ENCODE data around the gene SOHLH1.
A peak's percentile ranks its signal among the peaks of the same experiment; 100 is the strongest.

The SOHLH1 gene

DNA sequence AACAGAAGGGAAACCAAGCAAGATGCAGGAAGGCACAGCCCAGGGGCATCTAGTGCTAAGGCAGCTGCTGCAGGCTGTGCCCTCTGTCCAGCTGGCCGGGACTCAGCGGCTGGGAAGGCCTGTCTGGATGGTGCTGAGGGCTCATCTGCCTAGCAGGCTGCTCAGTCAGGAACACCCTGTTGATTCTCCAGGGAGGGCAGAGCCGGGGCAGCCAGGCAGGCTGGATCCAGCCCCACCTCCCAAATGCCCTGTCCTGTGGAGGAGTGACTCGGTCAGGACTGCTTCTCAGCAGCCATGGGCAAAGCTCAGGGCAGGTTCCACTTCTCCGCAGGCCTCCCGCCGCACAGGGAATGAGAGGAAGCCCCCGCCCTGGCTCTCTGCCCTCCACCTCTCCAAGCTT, 44.0 kb downstream of the SOHLH1 start (continued):
- TF ChIP-seq ZNF596 (tag by site-specific recombination; IDR thresholded peaks at IDR 0.05), result no peak
- TF ChIP-seq ZNF366 (tag by site-specific recombination; conservative IDR thresholded peaks at IDR 0.05), result no peak
- no peak for TF ChIP-seq ZNF202 (tag by site-specific recombination; IDR thresholded peaks at IDR 0.05; ENCODE audit: borderline replicate concordance)
- no peak for TF ChIP-seq SALL2 (tag by site-specific recombination; IDR thresholded peaks at IDR 0.05; ENCODE audit: borderline replicate concordance)
- no peak for TF ChIP-seq ZNF391 (tag by site-specific recombination; IDR thresholded peaks at IDR 0.05; ENCODE audit: borderline replicate concordance, low read depth)
- no peak for TF ChIP-seq ZFP69B (tag by site-specific recombination; IDR thresholded peaks at IDR 0.05)
- no peak for TF ChIP-seq ZNF169 (tag by site-specific recombination; IDR thresholded peaks at IDR 0.05)
- no peak for TF ChIP-seq ZNF248 (tag by site-specific recombination; IDR thresholded peaks at IDR 0.05)
- TF ChIP-seq, protein P1, sequence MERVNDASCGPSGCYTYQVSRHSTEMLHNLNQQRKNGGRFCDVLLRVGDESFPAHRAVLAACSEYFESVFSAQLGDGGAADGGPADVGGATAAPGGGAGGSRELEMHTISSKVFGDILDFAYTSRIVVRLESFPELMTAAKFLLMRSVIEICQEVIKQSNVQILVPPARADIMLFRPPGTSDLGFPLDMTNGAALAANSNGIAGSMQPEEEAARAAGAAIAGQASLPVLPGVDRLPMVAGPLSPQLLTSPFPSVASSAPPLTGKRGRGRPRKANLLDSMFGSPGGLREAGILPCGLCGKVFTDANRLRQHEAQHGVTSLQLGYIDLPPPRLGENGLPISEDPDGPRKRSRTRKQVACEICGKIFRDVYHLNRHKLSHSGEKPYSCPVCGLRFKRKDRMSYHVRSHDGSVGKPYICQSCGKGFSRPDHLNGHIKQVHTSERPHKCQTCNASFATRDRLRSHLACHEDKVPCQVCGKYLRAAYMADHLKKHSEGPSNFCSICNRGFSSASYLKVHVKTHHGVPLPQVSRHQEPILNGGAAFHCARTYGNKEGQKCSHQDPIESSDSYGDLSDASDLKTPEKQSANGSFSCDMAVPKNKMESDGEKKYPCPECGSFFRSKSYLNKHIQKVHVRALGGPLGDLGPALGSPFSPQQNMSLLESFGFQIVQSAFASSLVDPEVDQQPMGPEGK (tag by site-specific recombination; IDR thresholded peaks at IDR 0.05), result no peak
- TF ChIP-seq OVOL3 (tag by site-specific recombination; IDR thresholded peaks at IDR 0.05), result no peak
- no peak for TF ChIP-seq ZSCAN30 (tag by site-specific recombination; IDR thresholded peaks at IDR 0.05)
- no peak for TF ChIP-seq ZNF654 (tag by site-specific recombination; IDR thresholded peaks at IDR 0.05; ENCODE audit: low read depth)
- TF ChIP-seq, protein P2, sequence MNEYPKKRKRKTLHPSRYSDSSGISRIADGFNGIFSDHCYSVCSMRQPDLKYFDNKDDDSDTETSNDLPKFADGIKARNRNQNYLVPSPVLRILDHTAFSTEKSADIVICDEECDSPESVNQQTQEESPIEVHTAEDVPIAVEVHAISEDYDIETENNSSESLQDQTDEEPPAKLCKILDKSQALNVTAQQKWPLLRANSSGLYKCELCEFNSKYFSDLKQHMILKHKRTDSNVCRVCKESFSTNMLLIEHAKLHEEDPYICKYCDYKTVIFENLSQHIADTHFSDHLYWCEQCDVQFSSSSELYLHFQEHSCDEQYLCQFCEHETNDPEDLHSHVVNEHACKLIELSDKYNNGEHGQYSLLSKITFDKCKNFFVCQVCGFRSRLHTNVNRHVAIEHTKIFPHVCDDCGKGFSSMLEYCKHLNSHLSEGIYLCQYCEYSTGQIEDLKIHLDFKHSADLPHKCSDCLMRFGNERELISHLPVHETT (tag by site-specific recombination; IDR thresholded peaks at IDR 0.05), result no peak
- TF ChIP-seq, protein P3, sequence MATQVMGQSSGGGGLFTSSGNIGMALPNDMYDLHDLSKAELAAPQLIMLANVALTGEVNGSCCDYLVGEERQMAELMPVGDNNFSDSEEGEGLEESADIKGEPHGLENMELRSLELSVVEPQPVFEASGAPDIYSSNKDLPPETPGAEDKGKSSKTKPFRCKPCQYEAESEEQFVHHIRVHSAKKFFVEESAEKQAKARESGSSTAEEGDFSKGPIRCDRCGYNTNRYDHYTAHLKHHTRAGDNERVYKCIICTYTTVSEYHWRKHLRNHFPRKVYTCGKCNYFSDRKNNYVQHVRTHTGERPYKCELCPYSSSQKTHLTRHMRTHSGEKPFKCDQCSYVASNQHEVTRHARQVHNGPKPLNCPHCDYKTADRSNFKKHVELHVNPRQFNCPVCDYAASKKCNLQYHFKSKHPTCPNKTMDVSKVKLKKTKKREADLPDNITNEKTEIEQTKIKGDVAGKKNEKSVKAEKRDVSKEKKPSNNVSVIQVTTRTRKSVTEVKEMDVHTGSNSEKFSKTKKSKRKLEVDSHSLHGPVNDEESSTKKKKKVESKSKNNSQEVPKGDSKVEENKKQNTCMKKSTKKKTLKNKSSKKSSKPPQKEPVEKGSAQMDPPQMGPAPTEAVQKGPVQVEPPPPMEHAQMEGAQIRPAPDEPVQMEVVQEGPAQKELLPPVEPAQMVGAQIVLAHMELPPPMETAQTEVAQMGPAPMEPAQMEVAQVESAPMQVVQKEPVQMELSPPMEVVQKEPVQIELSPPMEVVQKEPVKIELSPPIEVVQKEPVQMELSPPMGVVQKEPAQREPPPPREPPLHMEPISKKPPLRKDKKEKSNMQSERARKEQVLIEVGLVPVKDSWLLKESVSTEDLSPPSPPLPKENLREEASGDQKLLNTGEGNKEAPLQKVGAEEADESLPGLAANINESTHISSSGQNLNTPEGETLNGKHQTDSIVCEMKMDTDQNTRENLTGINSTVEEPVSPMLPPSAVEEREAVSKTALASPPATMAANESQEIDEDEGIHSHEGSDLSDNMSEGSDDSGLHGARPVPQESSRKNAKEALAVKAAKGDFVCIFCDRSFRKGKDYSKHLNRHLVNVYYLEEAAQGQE (tag by site-specific recombination; IDR thresholded peaks at IDR 0.05), result no peak

DNA sequence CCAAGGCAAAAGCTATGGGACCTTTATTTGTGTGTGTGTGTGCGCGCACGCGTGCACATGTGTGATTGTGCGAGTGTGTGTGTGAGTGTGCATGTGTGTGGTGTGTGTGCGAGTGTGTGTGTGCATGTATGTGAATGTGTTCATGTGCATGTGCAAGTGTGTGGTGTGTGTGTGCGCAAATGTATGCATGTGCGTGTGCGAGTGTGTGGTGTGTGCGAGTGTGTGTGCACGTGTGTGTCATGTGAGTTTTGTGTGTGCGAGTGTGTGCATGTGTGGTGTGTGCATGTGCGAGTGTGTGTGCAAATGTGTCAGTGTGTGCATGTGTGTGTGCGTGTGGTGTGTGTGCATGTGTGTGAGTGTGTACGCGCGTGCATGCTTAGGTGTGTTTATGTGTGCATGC, 48.9 kb downstream of the SOHLH1 start:
- Histone ChIP-seq H3K36me3 (ENCODE audit: control insufficient read depth in 2 of 2, insufficient read depth in 1 of 2, low read length in 2 of 2) (no peaks in the 10 kb centered on the region), H3K9me3 (ENCODE audit: control insufficient read depth, insufficient read depth, low read depth, low read length) (no peaks in the 10 kb centered on the region), H3K4me3 (ENCODE audit: low read depth, low read length) (no peak overlapping the region), H3K4me1 (ENCODE audit: control insufficient read depth, insufficient read depth, low read length) (no peaks in the 10 kb centered on the region), H3K27ac (ENCODE audit: extremely low read depth, low read depth, low read length) (no peak overlapping the region)
- CTCF ChIA-PET, result interaction anchor here (0.6 kb wide), 1 partner anchor 1479 kb away, joined by 4 read pairs; no protein-coding TSS in a partner anchor
- POLR2A ChIA-PET, result no interaction called here
- TF ChIP-seq HOXA7 (CRISPR knock-in tag; IDR thresholded peaks at IDR 0.05; ENCODE audit: borderline replicate concordance) (no peak), ZNF830 (tag by site-specific recombination; IDR thresholded peaks at IDR 0.05; ENCODE audit: low read depth) (no peak), ZNF311 (tag by site-specific recombination; IDR thresholded peaks at IDR 0.05; ENCODE audit: borderline replicate concordance) (0 out of 2 replicates have a peak, but pooled peaks have one; percentile 69), ZNF768 (tag by site-specific recombination; IDR thresholded peaks at IDR 0.05) (no peak), ZNF626 (tag by site-specific recombination; IDR thresholded peaks at IDR 0.05) (no peak), TCF7L2 (IDR thresholded peaks at IDR 0.05; ENCODE audit: borderline replicate concordance, low read depth, low read length) (no peak), ZNF776 (tag by site-specific recombination; IDR thresholded peaks at IDR 0.05; ENCODE audit: borderline replicate concordance) (no peak), ZNF274 (IDR thresholded peaks at IDR 0.05; ENCODE audit: low read length) (no peak), ZNF274 (tag by site-specific recombination; IDR thresholded peaks at IDR 0.05; ENCODE audit: borderline replicate concordance) (no peak)
- TF ChIP-seq, protein P4, sequence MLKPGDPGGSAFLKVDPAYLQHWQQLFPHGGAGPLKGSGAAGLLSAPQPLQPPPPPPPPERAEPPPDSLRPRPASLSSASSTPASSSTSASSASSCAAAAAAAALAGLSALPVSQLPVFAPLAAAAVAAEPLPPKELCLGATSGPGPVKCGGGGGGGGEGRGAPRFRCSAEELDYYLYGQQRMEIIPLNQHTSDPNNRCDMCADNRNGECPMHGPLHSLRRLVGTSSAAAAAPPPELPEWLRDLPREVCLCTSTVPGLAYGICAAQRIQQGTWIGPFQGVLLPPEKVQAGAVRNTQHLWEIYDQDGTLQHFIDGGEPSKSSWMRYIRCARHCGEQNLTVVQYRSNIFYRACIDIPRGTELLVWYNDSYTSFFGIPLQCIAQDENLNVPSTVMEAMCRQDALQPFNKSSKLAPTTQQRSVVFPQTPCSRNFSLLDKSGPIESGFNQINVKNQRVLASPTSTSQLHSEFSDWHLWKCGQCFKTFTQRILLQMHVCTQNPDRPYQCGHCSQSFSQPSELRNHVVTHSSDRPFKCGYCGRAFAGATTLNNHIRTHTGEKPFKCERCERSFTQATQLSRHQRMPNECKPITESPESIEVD (tag by site-specific recombination; IDR thresholded peaks at IDR 0.05), result no peak
- TF ChIP-seq, protein P5, sequence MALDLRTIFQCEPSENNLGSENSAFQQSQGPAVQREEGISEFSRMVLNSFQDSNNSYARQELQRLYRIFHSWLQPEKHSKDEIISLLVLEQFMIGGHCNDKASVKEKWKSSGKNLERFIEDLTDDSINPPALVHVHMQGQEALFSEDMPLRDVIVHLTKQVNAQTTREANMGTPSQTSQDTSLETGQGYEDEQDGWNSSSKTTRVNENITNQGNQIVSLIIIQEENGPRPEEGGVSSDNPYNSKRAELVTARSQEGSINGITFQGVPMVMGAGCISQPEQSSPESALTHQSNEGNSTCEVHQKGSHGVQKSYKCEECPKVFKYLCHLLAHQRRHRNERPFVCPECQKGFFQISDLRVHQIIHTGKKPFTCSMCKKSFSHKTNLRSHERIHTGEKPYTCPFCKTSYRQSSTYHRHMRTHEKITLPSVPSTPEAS (tag by site-specific recombination; IDR thresholded peaks at IDR 0.05), result peak; percentile 98
